NCI-H526 (cell line): ENCODE measurements around the gene MINDY4B.
"Not testable (repeated sequence)": the region's sequence is repeated elsewhere in the genome, so short reads cannot be mapped to it uniquely, and the experiment has no call there.

Experiments
- DNase-seq, 2 experiments: peaks; one replicate each; lab custom pipeline; 2025; lab: John Stamatoyannopoulos, UW

The MINDY4B gene

DNA sequence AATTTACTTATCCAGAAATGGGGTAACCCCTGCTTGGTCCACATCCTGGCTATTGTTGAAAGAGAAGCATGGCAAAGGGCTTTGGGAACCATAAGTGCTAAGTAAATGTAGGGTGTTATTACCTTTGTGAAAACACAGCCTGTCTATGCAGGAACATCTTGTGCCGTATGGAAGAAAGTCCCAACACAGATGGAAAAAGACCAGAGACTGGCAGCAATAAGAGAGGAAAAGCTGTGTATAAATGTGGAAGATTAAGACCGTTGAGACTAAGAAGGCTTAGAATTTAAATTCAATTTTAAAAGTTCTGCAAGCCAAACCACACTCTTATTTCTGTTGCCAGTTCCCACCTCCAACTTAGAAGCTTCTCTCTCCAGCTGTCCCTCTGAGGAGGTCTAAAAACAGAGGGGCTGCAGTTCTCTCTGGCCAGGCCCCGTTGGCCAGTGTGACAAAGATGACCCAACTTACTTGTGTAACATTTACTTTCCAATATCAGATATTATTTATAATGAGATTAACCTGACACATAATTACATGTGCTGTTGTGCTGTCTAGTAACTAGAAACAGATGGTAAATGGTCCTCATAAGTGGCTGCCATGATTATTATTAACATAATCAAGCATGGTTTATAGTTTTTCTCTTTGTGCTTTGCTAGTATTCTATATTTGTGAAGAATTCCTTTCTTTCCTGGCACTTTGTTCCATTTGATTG lies 7.0 kb downstream of the MINDY4B start:
- DNase-seq, result no peak

GRCh38 chr3:150897592-150897991 lies 7.6 kb downstream of the MINDY4B start:
- no peak for DNase-seq

DNA sequence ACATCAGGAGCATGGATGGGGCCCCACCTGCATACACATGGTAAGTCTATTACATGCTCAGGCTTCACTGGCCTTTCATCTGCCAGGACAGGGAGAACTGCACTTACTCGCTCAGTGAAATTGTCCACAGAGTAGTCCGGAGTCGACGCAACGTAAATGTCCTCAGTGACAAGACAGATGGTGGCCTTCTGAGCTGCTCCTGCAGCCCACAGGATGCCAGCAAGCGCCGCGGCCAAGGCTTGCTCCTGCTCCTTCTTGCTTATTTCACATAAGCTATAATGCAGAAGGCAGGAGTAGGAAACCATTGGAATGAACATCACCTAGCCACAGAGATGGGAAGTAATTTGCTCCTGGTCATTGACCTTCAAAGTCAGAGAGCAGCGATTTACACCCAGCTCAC lies 14.4 kb downstream of the MINDY4B start:
- no peak for DNase-seq

- DNase-seq, result no peak
These were observed 14.9 kb downstream of the MINDY4B start for GRCh38 chr3:150890295-150890694.

GRCh38 chr3:150889106-150889505 lies 16.1 kb downstream of the MINDY4B start:
- no peak for DNase-seq

GRCh38 chr3:150887031-150887430 lies 18.2 kb downstream of the MINDY4B start:
- DNase-seq, result no peak

DNA sequence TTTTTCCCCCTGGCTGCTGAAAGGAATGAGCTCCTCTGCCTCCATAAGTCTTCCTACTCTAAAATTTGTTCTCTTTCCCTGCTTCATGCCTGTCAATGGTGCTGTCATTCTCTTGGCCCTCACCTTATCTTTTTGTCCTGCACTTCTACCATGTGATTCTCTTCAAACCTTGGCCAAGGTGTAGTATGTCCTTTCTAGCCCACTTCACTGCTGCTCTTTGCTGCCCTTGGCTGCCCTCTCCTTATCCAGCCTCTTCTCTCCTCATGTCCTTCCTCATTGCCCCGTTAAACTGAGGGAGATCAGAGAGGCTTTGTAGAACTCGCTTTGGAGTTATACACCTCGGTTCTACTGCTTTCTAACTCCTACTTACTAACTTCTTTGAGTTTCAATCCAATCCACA lies 19.7 kb downstream of the MINDY4B start:
- DNase-seq, result no peak

GRCh38 chr3:150878996-150879575 lies 26.2 kb downstream of the MINDY4B start:
- no peak for DNase-seq

- DNase-seq, result no peak
These were observed 26.9 kb downstream of the MINDY4B start for GRCh38 chr3:150878290-150878689.

DNA sequence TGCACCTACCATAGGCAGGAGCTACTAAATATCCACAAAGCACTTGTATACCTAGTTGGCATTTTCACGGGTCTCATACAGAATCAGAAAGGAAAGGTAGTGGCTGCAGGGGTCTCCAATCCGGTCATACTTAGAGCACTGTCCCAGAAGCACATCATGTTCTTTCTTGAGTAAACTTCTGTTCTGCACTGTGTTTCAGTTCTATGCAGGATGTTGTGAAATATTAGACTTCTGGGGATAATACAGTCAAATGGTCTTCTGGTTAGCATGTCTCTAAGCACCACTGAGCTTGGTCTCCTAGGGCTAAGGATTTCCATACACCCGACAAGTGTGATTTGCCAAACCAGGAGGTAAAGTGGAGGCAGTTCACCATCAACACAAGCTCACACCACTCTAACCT lies 27.9 kb downstream of the MINDY4B start:
- no peak for DNase-seq

DNA sequence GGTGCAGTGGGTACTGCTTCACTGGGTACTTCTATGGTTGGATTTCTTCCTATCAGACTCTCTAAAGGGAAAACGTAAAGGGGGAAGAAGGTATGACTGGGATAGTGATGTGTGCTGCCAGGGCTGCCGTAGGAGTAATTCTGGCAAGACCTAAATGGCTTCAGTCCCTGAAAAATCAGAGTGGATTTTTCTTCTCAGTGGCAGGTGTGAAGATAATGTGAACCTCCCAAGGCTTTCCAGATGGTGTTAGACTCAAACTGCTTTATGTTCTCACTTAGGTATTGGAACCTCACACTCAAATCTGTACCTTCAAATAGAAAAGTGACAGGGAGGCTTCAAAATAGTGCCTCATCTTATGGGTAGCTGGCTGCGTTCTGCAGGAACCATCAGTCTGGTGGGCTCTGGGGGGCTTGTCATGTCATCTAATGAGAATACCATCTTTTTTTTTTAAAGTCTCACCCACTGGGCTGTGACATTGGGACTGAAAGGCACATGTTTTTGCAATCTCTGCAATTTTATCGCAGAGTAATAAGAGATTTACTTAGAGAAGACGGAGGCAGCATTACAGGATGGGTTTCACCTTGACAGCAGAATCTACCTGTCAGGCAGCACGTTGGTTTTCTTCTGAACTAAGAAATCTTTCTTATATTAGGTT lies 28.5 kb downstream of the MINDY4B start:
- DNase-seq, result no peak

DNA sequence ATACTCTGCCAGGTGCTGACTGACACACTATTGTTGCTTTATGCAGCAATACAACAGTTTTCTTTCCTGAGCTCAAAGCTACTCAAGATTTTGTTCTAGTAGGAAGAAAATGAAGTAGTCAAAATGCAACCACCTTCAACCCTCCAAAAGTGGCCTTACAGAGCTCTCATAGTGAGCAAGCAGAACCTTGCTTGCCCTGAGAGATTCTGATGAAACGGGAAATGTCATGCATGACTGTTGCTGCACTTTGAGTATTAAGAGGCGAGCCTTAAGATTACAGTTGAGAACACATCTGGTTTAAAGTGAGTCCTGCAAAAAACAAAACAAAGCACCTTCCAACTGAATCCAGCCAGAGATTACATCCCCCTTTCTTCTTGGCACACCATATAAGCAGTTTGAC lies 29.7 kb downstream of the MINDY4B start:
- no peak for DNase-seq

DNA sequence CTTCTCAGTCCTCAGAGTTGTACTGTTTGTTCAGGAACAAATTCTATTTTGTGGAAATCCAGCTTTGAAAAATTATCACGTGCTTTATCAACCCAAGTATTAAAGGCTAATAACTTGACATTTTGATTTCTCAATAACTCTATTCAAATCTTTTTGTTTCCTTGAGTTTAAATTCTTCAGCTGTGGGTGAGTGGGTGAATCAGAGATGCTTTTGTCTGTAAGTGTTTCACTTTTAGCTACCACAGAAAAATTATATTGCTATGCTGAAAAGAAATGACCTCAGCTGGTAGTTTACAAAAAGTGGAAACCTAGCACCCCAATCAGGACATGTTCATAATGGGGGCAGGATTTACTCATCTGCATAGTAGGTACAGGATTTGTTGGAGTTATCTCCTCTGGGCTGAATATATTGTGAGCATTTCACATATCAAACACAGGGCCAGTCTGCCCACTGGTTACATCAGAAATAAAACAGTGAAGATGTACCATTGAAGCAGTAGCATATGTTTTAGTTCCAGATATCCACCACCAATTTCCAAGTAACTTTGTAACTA lies 30.5 kb downstream of the MINDY4B start:
- DNase-seq, result no peak

- DNase-seq, result no peak
These were observed 34.0 kb downstream of the MINDY4B start for GRCh38 chr3:150871192-150871591.

- no peak for DNase-seq
These were observed 34.8 kb downstream of the MINDY4B start for GRCh38 chr3:150870406-150870805.

- DNase-seq, result no peak
These were observed 37.0 kb downstream of the MINDY4B start for GRCh38 chr3:150868282-150868681.

DNA sequence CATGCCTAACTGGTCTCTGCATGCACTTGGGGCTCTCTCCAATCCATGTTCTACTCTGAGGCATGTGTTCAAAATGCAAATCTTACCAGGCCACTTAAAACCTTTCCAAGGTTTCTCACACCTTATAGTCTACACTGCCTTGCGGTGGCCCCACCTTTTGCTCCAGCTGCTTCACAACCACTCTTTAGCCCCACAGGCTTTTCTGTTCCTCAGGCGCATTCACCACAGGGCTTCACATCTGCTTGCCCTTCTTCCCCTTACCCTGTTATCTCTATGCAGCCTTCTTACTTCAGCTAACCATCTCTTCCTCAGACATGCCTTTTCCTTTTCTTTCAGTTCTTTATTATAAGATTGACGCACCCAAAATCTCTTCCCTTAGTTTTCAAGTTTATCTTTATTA lies 37.8 kb downstream of the MINDY4B start:
- no peak for DNase-seq

DNA sequence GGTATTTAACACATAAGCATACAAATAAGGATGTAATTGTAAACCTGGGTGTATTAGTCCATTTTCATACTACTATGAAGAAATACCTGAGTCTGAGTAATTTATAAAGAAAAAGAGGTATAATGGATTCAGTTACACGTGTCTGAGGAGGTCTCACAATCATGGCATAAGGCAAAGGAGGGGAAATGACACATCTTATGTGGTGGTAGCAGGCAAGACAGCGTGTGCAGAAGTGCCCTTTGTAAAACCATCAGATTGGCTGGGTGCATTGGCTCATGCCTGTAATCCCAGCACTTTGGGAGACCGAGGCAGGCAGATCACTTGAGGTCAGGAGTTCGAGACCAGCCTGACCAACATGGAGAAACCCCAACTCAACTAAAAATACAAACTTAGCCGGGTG lies 41.3 kb downstream of the MINDY4B start:
- not testable (repeated sequence) for DNase-seq

DNA sequence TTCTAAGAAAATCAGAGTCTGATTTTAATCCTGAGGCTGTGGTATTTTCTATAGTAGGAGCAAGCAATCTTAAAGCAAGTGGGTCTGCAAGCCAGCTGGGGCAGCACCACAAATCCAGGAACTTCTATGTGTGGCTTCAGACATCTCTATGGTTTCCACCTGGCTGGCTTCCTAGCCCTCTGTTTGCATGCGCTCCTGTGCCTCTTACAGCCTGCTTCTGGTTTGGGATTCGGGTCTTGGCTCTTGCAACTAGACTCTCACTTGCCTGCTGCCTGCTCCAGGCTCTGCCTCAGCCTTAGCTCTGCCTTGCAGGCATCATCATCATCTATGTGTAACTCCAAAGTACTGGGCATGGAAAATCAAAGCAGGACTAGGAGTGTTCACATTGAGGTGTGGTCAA lies 43.4 kb downstream of the MINDY4B start:
- DNase-seq, result no peak

DNA sequence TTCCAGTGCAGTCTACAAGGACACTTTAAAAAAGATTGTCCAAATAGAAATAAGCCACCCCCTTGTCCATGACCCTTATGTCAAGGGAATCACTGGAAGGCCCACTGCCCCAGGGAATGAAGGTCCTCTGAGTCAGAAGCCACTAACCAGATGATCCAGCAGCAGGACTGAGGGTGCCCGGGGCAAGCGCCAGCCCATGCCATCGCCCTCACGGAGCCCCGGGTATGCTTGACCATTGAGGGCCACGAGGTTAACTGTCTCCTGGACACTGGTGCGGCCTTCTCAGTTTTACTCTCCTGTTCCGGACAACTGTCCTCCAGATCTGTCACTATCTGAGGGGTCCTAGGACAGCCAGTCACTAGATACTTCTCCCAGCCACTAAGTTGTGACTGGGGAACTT lies 47.3 kb downstream of the MINDY4B start:
- DNase-seq, result not testable (repeated sequence)

DNA sequence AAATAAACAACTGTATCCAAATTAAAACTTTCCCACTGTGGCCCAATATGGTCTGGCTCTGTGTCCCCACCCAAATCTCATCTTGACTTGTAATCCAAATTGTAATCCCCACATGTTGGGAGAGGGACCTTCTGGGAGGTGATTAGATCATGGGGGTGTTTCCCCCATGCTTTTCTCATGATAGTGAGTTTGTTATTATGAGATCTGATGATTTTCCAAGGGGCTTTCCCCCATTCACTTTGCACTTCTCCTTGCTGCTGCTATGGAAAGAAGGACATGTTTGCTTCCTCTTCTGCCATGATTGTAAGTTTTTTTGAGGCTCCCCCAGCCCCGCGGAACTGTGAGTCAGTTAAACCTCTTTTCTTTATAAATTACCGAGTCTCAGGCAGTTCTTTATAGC lies 55.0 kb downstream of the MINDY4B start:
- no peak for DNase-seq

GRCh38 chr3:150848864-150849263 lies 56.4 kb downstream of the MINDY4B start:
- DNase-seq, result no peak

DNA sequence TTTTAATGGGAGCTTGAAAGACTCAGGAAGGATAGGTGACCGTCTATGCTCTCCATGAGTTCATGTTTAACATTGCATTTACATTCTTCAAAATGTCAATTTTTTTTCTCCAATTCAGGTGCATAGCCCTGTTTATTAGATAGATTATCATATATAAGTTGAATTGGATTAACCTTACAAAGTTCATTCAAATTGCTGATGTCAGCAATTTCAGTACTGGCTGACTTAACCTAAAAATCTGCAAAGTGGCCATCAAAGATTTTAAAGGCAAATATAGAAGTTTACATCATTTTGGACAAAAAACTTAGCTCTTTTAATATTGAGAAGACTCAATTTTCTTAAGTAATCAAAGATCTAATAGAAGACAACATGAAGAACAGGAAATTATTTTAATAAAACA lies 57.8 kb downstream of the MINDY4B start:
- DNase-seq, result no peak
